NCI-H2227 (cell line): ENCODE results near the gene PHKA2.
"Not testable (repeated sequence)": the region's sequence is repeated elsewhere in the genome, so short reads cannot be mapped to it uniquely, and the experiment has no call there.

Experiments used
- DNase-seq: peaks from one replicate; lab custom pipeline; 2025; ENCODE audit not compliant: unreplicated experiment; lab: John Stamatoyannopoulos, UW

PHKA2 gene

GRCh38 chrX:18980262-18980661 is 3.7 kb downstream of the PHKA2 start:
- not testable (repeated sequence) for DNase-seq

GRCh38 chrX:18974993-18975392 is 8.9 kb downstream of the PHKA2 start:
- DNase-seq: no peak

- DNase-seq: peak; percentile 83
Measured at GRCh38 chrX:18973527-18974192, 10.3 kb downstream of the PHKA2 start.

- DNase-seq: no peak
Measured at GRCh38 chrX:18971506-18971905, 12.4 kb downstream of the PHKA2 start.

- no peak for DNase-seq
Measured at GRCh38 chrX:18970465-18970864, 13.4 kb downstream of the PHKA2 start.

GRCh38 chrX:18966624-18967023 is 17.3 kb downstream of the PHKA2 start:
- no peak for DNase-seq

- no peak for DNase-seq
Measured at GRCh38 chrX:18964901-18965300, 19.0 kb downstream of the PHKA2 start.

GRCh38 chrX:18964026-18964425 is 19.9 kb downstream of the PHKA2 start:
- DNase-seq: no peak

GRCh38 chrX:18962329-18962728 is 21.6 kb downstream of the PHKA2 start:
- no peak for DNase-seq

GRCh38 chrX:18961686-18962085 is 22.2 kb downstream of the PHKA2 start:
- no peak for DNase-seq

GRCh38 chrX:18956303-18957032 is 27.4 kb downstream of the PHKA2 start:
- no peak for DNase-seq

- DNase-seq: no peak
Measured at GRCh38 chrX:18955676-18956075, 28.2 kb downstream of the PHKA2 start.

GRCh38 chrX:18951032-18951431 is 32.9 kb downstream of the PHKA2 start:
- no peak for DNase-seq

- DNase-seq: no peak
Measured at GRCh38 chrX:18949944-18950301, 34.0 kb downstream of the PHKA2 start.

GRCh38 chrX:18949291-18949943 is 34.5 kb downstream of the PHKA2 start:
- no peak for DNase-seq

- DNase-seq: no peak
Measured at GRCh38 chrX:18946611-18947010, 37.3 kb downstream of the PHKA2 start.

GRCh38 chrX:18946157-18946556 is 37.8 kb downstream of the PHKA2 start:
- no peak for DNase-seq

GRCh38 chrX:18945483-18945882 is 38.4 kb downstream of the PHKA2 start:
- no peak for DNase-seq

GRCh38 chrX:18944482-18944881 is 39.4 kb downstream of the PHKA2 start:
- no peak for DNase-seq

GRCh38 chrX:18941896-18942295 is 42.0 kb downstream of the PHKA2 start:
- no peak for DNase-seq

- no peak for DNase-seq
Measured at GRCh38 chrX:18938710-18939109, 45.2 kb downstream of the PHKA2 start.

GRCh38 chrX:18937173-18937572 is 46.7 kb downstream of the PHKA2 start:
- DNase-seq: no peak
